Testis (tissue), 5 donors: Measurements from ENCODE around the gene ZNF860. TPM values are rescaled to one million over a fixed set of nuclear protein-coding genes. Genes with fewer than 3 reads are reported as not detected.

Experiments used
- DNase-seq: peaks from one replicate; pipeline ENCODE4 v3.0.0-alpha.2; 2019
- H3K27ac ChIP-seq, 2 donors: fragments of 200-600 bp; sonication (generic); one replicate each; pipeline ENCODE4 v1.5.1; 2019
- H3K27me3 ChIP-seq: fragments of 200-600 bp; sonication (generic); one replicate; pipeline ENCODE4 v1.5.1; 2019
- H3K36me3 ChIP-seq: fragments of 200-600 bp; sonication (generic); one replicate; pipeline ENCODE4 v1.5.1; 2017; ENCODE audit warnings: low read depth; ENCODE audit errors: missing control alignments
- H3K4me1 ChIP-seq: fragments of 200-600 bp; sonication (generic); one replicate; pipeline ENCODE4 v1.5.1; 2019
- H3K4me3 ChIP-seq, 2 donors: fragments of 200-600 bp; sonication (generic); one replicate each; pipeline ENCODE4 v1.5.1; 2017 to 2019
- H3K9me3 ChIP-seq: fragments of 200-600 bp; sonication (generic); one replicate; pipeline ENCODE4 v1.5.1; 2017
- CTCF ChIP-seq, 3 experiments: fragments of 450-650 bp in 2 of 3; fragments of 200-600 bp in 1 of 3; sonication (generic) in 1 of 3; IDR thresholded peaks; one replicate each; pipeline ENCODE4 v1.5.1; 2016 to 2019; ENCODE audit warnings: antibody characterized with exemption in 3 of 3, mild to moderate bottlenecking in 2 of 3, moderate library complexity in 1 of 3
- POLR2A ChIP-seq: fragments of 450-650 bp; IDR thresholded peaks from one replicate; pipeline ENCODE4 v1.6.1; 2017; ENCODE audit warnings: antibody characterized with exemption, mild to moderate bottlenecking, moderate library complexity
- WGBS, 2 donors: methylation state at CpG; one replicate each; pipeline ENCODE4 v1.1.5; 2018; 5-methylcytosine and 5-hydroxymethylcytosine counted together
- intact Hi-C: fragments of 100-400 bp; cut with DNase I; formaldehyde crosslinking; loops from one replicate; pipeline ENCODE4 v1.15.1; 2023; ENCODE audit warnings: low total_unique reads
- long read RNA-seq, 2 donors: transcript quantifications; one replicate each; lab custom pipeline, GENCODE V29; 2026
- polyA plus RNA-seq: library from polyadenylated mRNA; stranded (reverse); fragments of 350-450 nt; fragmentation: Illumina TruSeq; extraction: RNeasy Lipid Tissue Mini Kit (QIAGEN cat#74804); gene quantifications from one replicate; pipeline ENCODE4 v1.2.3, GENCODE V29; 2014; ENCODE audit warnings: low read depth, low replicate concordance; ENCODE audit not compliant: insufficient read depth
- total RNA-seq, 2 donors: library from RNA; depleted of rRNA; stranded (reverse); fragments of >200 nt; gene quantifications; one replicate each; pipeline ENCODE4 v1.2.3, GENCODE V29; 2016

Gene ZNF860
- total RNA-seq, result 1 to 10 TPM; 4.0 to 6.2 TPM
- 1.5 TPM for polyA plus RNA-seq
- long read RNA-seq, donor 1, partial matches to known transcripts, result 0 of 1 reads
- long read RNA-seq, donor 1, other reads (novel, unspliced or antisense), result 0 of 1 reads
- long read RNA-seq, donor 2, result 0 reads

DNA sequence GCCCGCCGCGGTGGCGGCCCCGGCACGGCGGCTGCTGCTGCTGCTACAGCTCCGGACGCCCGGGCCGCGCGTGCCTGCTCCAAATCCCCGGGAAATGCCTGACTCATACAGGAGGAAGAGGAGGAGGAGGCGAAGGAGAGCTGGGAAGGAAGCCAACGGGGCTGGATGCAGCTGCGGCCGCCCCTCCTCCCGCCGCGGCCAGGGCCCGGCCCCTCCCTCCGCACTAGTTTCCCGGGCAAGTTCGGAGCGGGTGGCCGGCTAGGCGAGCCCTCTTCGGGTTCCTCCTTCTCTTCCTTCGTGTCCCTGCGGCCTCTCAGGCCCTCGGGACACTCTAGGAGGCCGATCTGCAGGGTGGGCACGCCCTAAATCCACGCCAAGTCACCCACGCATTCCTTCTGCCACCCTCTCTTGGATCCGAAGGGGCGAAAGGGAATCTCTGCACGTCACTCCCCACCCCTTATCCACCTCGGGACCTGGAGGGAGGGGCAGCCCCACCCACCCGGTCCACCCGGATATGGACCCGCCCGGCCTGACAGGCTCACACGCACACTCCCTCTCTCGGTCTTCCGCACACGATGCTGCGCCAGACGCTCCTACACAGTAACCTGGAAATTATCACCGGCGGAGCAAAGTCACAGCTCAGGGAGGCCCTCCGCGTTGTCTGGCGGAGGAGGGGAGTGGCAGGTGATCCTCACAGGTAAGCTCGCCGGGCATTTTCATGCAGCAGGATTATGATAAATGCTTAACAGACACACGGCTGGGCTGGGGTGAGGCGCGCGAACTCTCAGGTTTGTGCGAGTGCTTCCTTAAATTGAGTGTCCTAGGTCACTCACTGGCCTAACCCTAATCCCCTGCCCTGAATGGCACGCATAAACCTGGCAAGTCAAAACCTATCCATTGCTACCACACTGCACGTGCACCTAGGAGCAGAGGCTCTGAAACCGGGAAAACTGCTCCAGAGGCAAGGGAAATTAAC, at the start of gene ZNF860, which contains the start of gene OSBPL10:
ZNF860 (plus strand) TSS at position 545 of the 976 bp plus-strand sequence. CDS start 7,330 bp downstream, outside the sequence.
OSBPL10 (minus strand) TSS at position 57 of the 976 bp plus-strand sequence. CDS start 83 bp downstream, outside the sequence.
- no peaks in the 10 kb centered on the region for H3K9me3 ChIP-seq
- no peaks in the 10 kb centered on the region for H3K4me1 ChIP-seq
- H3K27me3 ChIP-seq, result no peaks in the 10 kb centered on the region
- 5 to 14% methylated on average over 32 to 65 of the region's 65 CpGs for WGBS, 2 donors
- TF ChIP-seq CTCF (IDR thresholded peaks at IDR 0.05) (no peak), POLR2A (no peak)
- H3K4me3 ChIP-seq, result peak within 1 kb of the TSS; percentile 75
- intact Hi-C loops, result no loop called here
- peak within 1 kb of the TSS; percentile 75 to 77 for H3K27ac ChIP-seq
- no peaks in the 10 kb centered on the region for H3K36me3 ChIP-seq
- DNase-seq, result peak; percentile 92

DNA sequence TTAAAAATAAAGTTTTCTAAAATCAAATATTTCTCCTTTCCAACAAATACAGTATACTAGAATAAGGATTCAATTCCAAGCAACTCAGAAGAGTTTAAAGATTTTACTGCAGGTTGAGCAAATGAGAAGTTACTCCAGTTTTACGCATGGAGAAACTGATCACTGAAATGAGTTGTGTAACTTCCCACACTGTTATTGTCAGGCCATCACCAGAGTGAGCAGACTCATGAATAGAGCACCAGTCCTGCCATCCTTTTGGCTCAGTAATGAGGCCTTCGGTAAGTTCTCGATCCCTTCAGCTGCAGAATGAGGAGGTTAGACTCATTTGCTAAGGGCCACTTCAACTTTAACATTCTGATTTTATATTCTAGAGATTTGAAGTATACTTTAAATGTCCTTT, 48.6 kb upstream of the ZNF860 start:
- no peak for TF ChIP-seq POLR2A
- H3K9me3 ChIP-seq, result no peaks in the 10 kb centered on the region
- H3K36me3 ChIP-seq, result no peaks in the 10 kb centered on the region
- no peak overlapping the region for H3K4me3 ChIP-seq
- intact Hi-C loops, result no loop called here
- DNase-seq, result no peak
- H3K27ac ChIP-seq, result no peak overlapping the region
- WGBS, 2 donors, result 98 to 99% methylated on average over 3 of the region's 3 CpGs
- H3K27me3 ChIP-seq, result no peaks in the 10 kb centered on the region
- peaks cover 4% of the 10 kb centered on the region for H3K4me1 ChIP-seq

GRCh38 chr3:31934018-31934417, 47.5 kb upstream of the ZNF860 start:
- no peak overlapping the region for H3K27ac ChIP-seq
- TF ChIP-seq CTCF (IDR thresholded peaks at IDR 0.05) (no peak), POLR2A (no peak)
- intact Hi-C loops, result no loop called here
- DNase-seq, result peak; percentile 26
- H3K36me3 ChIP-seq, result no peaks in the 10 kb centered on the region
- no peaks in the 10 kb centered on the region for H3K9me3 ChIP-seq
- H3K27me3 ChIP-seq, result no peaks in the 10 kb centered on the region
- H3K4me3 ChIP-seq, result no peak overlapping the region
- peaks cover 4% of the 10 kb centered on the region for H3K4me1 ChIP-seq
- 70 to 97% methylated on average over 1 of the region's 1 CpG for WGBS, 2 donors

GRCh38 chr3:31934866-31935265, 46.7 kb upstream of the ZNF860 start:
- DNase-seq, result no peak
- no peak for TF ChIP-seq CTCF (IDR thresholded peaks at IDR 0.05)
- no peak for TF ChIP-seq POLR2A
- intact Hi-C loops, result no loop called here

GRCh38 chr3:31936420-31937060, 45.0 kb upstream of the ZNF860 start:
- no peaks in the 10 kb centered on the region for H3K27me3 ChIP-seq
- H3K27ac ChIP-seq, result no peak overlapping the region
- TF ChIP-seq CTCF (IDR thresholded peaks at IDR 0.05), result no peak
- TF ChIP-seq POLR2A, result no peak
- DNase-seq, result no peak
- no peak overlapping the region for H3K4me3 ChIP-seq
- no peaks in the 10 kb centered on the region for H3K36me3 ChIP-seq
- intact Hi-C loops, result no loop called here
- H3K9me3 ChIP-seq, result no peaks in the 10 kb centered on the region
- peaks cover 4% of the 10 kb centered on the region for H3K4me1 ChIP-seq
- 34 to 41% methylated on average over 1 of the region's 1 CpG for WGBS, 2 donors

More at GRCh38 chr3:31934866-31935265, 46.7 kb upstream of the ZNF860 start:
- H3K27ac ChIP-seq, result no peak overlapping the region
- no peak overlapping the region for H3K4me3 ChIP-seq
- no peaks in the 10 kb centered on the region for H3K36me3 ChIP-seq
- peaks cover 4% of the 10 kb centered on the region for H3K4me1 ChIP-seq
- H3K9me3 ChIP-seq, result no peaks in the 10 kb centered on the region
- 46 to 53% methylated on average over 3 of the region's 3 CpGs for WGBS, 2 donors
- H3K27me3 ChIP-seq, result no peaks in the 10 kb centered on the region
